ENCODE data around the gene CFP.
A peak's percentile ranks its signal among the peaks of the same experiment; 100 is the strongest.
"Not testable (repeated sequence)": the region's sequence is repeated elsewhere in the genome, so short reads cannot be mapped to it uniquely, and the experiment has no call there.

Gene CFP

DNA sequence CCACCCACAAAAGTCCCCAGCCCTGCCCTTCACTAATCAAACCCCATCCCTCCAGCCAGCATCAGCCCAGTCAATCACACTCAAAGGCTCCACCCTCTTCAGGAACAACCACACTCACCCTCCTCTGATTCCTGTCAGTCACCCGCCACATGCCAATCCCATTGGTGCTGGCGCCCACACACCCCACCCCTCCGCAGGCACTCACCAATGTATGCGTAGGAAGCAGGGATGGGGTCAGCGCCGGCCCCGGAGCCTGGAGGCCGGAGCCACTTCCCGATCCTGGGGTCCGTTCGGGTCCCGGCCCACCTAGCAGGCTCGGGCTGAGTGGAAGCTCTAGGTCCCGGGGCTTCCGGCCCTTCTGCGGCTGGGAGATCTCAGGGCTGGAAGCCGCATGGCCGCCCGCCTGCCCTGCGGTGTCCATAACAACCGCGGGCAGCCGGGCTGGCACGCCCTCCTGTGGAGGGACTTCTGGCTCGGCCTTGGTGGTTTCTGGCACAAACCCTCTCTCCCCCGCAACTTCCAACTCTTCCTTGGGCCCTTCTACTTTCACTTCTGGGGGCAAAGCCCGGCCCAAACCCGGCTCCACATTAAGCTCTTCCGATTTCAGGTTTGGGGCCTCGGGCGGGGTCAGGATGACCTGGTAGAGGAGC lies 7.9 kb upstream of the CFP start:
- peak; percentile 42 for DNase-seq

DNA sequence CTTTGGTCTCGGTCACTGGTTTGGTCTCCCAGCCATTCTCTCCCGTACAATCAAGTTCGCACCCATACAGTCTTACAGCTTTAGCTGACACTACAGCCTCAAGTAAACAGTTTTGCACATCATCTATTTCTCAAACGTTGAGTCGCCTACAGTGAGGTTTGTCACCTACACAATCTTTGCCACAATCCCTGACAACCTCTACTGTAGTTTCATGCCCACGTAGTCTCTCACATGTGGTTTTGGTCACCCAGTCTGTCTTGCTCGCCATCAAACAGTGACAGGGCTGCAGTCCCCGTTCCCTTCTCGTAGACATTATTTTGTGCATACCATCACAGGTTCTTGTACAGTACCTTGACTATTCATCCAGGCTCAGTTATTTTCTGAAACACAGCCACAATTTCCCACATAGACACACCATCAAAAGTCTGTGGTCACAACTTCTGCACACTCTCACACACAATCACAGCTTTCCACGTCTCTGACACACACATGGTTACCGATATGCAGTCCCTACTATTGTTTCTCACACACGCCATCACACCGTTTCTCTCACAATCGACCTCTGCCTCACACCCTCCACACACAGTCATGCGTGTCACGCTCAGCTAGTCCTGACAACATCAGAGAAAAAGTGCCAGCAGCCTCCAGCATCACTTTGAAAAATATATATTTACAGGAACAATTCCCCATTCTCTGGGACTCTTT lies 5.3 kb upstream of the CFP start:
- peak; percentile 27 for DNase-seq

DNA sequence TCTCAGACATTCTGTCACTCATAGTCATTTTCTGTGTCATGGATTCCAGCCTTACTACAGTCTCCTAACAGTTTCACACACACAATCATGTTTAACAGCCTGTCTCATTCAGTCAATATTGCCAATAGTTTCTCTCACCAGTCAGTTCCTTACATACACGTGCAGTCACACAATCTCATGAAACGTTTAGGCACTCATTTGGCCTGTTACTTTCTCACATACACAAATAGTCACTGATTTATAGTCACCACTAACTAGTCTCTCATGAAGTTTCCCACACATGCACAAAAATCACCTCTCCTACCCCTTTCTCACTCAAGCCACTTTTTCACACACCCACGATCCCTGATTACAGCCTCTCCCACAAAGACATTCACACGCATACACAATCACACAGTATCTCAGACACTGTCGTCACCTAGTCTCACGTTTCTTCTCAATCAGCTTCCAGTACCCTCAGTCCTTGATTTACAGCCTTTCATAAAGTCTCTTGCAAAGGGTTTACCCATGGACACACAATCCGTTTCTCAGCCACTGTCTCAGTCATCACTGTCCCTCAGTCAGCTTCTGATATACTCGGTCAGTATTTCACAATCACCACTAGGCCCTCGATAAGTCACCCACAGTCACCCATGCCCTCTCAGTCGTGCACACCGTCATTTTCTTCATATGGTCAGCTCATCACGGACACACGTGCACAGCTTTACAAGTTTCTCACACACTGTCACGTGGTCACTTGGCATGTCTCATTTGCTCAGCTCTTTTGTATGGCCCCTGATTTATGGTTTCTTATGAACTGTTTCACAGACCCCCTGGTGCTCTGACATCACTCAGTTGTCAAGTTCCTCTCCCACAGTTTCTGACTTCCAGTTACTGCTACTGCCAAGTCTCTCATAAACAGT lies 4.2 kb upstream of the CFP start:
- no peak for DNase-seq

- no peak for DNase-seq
Observed at GRCh38 chrX:47632666-47633065, 2.9 kb upstream of the CFP start.

- no peak for DNase-seq
Observed at GRCh38 chrX:47631676-47632075, 1.9 kb upstream of the CFP start.

DNA sequence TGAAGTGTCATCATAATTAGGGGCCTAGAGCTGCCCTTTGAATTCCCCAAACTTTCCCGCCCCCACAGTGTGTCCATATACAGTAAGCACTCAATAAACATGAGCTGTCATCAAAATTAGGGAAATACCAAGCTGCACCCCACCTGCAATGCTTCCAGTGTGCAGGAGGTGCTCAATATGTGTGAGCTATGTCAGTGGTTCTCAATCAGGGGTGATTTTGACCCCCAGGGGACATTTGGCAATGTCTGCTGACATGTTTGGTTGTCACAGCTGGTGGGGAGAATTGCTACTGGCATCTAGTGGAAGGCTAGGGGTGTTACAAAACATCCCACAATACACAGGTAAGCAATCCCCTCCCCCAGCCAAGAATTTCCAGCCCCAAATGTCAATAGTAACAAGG lies 748 bp downstream of the CFP start:
- DNase-seq, result no peak

GRCh38 chrX:47625365-47625764 lies 4.4 kb downstream of the CFP start:
- DNase-seq, result no peak

DNA sequence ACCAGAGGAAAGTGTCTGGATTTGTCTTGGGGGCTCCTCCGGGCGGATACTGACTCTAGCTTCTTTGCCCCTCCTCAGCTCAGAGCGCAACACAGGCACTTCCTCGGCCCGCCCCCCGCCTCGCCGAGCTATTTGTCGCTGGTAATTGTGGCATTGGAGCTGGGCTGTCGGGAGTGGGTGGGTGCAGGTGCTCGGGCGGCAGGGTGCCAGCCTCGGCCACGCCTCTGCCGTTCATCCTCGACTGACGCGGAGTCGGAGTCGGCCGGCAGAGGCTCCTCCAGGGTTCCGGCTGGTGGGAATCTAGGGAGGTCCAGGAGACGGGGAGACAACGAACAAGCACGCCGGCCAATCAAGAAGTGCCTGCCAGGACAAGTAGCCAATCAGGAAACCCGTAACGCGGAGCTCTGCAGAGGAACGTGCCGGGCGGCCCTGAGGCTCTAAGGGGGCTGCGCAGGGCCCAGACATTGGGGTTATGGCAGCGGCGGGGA lies 6.1 kb downstream of the CFP start:
- DNase-seq, result peak; percentile 49

DNA sequence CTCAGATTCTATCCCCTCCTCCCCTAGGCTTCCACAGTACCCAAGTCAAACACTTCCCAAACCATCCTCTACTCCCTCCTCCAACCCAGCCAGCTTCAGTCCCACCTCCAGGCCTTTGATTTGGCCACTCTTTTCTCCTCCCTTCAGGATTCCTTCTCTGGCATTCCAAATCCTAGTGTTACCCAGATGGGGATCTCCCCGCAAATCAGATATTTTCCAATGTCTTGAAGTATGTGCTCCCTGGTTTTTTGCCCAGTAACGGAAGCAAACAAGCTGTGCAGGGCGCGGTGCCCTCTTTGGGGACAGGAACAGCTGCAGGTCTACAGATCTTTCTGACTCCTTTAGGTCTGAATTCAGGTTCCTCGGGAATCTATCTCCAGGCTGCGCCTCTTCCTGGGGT lies 7.9 kb downstream of the CFP start:
- DNase-seq, result no peak

DNA sequence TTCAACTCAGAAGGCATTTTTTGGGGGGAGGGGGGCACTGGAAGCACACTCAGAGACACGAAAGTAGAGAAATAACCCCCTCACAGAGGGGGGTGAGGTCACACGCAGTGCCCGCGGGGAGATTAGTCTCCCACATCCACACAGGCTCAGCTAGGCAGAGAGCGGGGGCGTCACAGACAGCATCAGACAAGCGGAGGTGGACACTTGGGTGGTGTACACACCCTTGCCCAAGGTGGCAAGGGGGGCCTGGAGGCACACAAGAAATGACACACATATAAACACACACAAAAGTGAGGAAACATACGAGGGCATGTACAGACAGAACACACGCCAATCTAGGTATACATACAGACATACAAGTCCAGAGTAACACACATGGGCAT lies 9.4 kb downstream of the CFP start:
- no peak for DNase-seq

- peak; percentile 80 for DNase-seq
Observed at GRCh38 chrX:47619486-47620302, 10.0 kb downstream of the CFP start, which contains the start of gene SYN1. TSS of gene SYN1 (minus strand) at chrX:47619857. CDS start at chrX:47619728, 129 bp downstream.

DNA sequence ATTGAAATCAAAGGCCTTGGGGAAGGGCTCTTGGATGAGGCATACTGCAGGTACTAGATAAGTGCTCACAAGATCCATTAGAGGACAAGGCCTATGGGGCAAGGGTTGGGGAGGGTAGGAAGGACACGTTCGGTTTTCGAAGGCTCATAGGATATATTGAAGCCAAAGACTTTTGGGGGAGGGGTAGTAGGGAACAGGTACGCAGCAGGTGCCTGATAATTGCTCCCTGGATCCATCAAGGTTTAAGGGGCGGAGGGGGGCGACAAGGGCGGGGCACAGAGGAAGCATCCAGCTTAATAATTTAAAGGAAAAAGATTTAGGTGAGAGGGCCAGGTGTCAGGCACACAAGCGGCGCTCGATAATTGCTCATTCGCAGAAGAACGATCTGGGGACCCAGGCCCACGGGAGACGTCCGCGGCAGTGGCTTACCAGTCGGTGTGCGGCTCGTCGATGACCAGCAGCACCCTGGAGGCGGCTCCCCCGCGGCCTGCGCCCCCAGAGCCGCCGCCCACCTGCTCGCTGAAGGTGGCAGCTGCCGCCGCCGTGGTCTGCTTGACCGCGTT lies 10.7 kb downstream of the CFP start:
- DNase-seq, result no peak

DNA sequence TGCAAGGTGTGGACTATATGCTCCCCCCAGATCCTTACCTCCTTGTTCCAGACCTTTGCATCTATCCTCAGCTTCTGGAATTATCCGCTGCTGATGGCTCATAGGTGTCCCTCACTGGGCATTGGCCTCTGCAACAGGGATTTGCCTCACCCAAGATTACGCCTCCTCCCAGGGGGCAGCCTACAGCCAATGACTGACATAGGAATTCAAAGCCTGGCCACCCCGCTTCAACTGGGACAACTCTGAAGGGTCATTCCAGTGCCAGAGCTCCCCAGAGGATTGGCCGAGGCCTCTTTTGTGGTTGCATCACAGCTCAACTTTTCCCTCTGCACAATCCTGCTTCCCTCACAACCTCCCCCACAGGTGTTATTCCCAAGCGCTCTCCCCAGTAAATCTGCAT lies 15.1 kb downstream of the CFP start:
- DNase-seq, result no peak

DNA sequence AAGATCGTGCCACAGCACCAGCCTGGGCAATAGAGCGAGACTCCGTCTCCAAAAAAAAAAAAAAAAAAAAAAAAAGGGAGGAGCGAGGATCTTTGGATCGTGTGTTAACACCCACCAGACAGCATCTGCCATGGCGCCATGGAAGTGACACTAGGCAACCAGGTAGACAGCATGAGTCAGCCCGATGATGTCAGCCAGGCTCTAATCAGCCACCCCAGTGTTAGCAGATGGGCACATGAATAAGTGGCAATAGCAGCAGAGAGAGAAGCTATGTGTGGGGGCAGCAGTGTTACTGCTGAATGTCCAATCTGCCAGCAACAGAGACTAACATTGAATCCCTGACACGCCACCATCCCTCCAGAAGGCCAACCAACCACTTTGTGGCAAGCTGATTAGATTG lies 16.6 kb downstream of the CFP start:
- no peak for DNase-seq

- no peak for DNase-seq
Observed at GRCh38 chrX:47612418-47612817, 17.3 kb downstream of the CFP start.

GRCh38 chrX:47611926-47612325 lies 17.8 kb downstream of the CFP start:
- no peak for DNase-seq

GRCh38 chrX:47611489-47611888 lies 18.2 kb downstream of the CFP start:
- no peak for DNase-seq

DNA sequence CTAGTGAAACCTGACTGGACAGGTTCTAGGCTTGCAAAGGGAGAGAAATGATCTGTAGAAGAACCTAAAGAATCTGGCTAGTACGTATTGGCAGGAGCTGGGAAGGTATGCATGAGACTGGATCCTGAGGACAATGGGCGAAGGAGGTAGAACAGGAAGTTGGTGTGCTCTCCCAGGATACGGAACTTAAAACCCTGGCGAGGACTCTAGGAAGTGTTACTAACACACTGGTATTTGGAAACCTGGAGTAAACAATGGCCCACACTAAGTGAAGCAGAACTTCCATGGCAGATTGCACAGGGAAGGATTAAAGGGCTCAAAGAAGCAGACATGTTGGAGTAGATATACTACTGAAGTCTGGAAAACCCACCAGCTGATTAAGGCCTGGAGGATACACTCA lies 19.2 kb downstream of the CFP start:
- no peak for DNase-seq

- DNase-seq, result no peak
Observed at GRCh38 chrX:47608130-47608810, 21.5 kb downstream of the CFP start.

GRCh38 chrX:47607091-47607490 lies 22.6 kb downstream of the CFP start:
- no peak for DNase-seq

DNA sequence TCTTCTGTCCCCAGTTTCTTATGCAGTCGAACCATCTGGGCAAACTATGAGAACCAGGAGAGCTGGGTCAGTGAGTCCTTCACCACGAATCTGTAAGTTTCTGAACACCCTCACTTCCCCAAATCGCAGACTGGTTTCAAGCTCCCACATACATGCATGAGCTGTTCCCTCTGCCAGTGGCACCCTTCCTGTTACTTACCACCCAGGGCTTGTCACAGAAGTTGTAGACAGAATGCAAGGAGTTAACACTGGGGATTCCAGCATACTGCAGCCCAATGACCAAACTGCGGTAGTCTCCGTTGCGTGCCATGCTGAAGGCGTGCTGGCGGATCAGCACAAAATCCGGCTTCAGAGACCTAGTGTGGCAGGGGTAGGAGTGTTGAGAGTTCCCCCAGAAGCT lies 24.7 kb downstream of the CFP start:
- no peak for DNase-seq

- DNase-seq, result not testable (repeated sequence)
Observed at GRCh38 chrX:47603125-47603524, 26.6 kb downstream of the CFP start.

All from stimulated activated CD4-positive, alpha-beta T cell treated with anti-CD3 and anti-CD28 coated beads, Interleukin-4, amount 100 ng/mL, for 24 hours (primary cell).